Mesendoderm (in vitro differentiated cells): ENCODE data around the gene GPRC5D. TPM values are rescaled to one million over a fixed set of nuclear protein-coding genes. Genes with fewer than 3 reads are reported as not detected.

Experiments
- DNase-seq: peaks from one replicate; pipeline ENCODE4 v3.0.0; 2013
- H2AK5ac ChIP-seq: 2 replicates; pipeline ENCODE4 v1.6.1; 2013; ENCODE audit warnings: low read length, inconsistent platforms
- H2BK120ac ChIP-seq: 2 replicates; pipeline ENCODE4 v1.6.1; 2013; ENCODE audit warnings: low read depth, mild to moderate bottlenecking, low read length, moderate library complexity, mixed read lengths
- H2BK15ac ChIP-seq: replicated peaks from 2 replicates; pipeline ENCODE4 v1.6.1; 2013; ENCODE audit warnings: low read depth, mild to moderate bottlenecking, moderate library complexity
- H2BK5ac ChIP-seq: 2 replicates; pipeline ENCODE4 v1.6.1; 2013; ENCODE audit warnings: low read length, inconsistent platforms
- H3K18ac ChIP-seq: 2 replicates; pipeline ENCODE4 v1.6.1; 2013; ENCODE audit warnings: mild to moderate bottlenecking, low read length, mixed read lengths
- H3K23ac ChIP-seq: one replicate; pipeline ENCODE4 v1.6.1; 2013; ENCODE audit warnings: low read length
- H3K27ac ChIP-seq: 2 replicates; pipeline ENCODE4 v1.5.1; 2013; ENCODE audit warnings: low read depth, mild to moderate bottlenecking, inconsistent platforms, low read length, moderate library complexity
- H3K27me3 ChIP-seq: 2 replicates; pipeline ENCODE4 v1.6.1; 2013; ENCODE audit warnings: low read length, control low read depth, mild to moderate bottlenecking, inconsistent platforms; ENCODE audit not compliant: insufficient read depth, poor library complexity
- H3K36me3 ChIP-seq: 2 replicates; pipeline ENCODE4 v1.6.1; 2013; ENCODE audit warnings: low read length, inconsistent platforms; ENCODE audit not compliant: control insufficient read depth, insufficient read depth
- H3K4ac ChIP-seq: one replicate; pipeline ENCODE4 v1.6.1; 2013; ENCODE audit warnings: low read depth, mild to moderate bottlenecking, low read length, moderate library complexity
- H3K4me1 ChIP-seq: 2 replicates; pipeline ENCODE4 v1.6.1; 2013; ENCODE audit warnings: low read depth, low read length, inconsistent platforms; ENCODE audit not compliant: control insufficient read depth
- H3K4me2 ChIP-seq: 2 replicates; pipeline ENCODE4 v1.6.1; 2013; ENCODE audit warnings: low read length
- H3K4me3 ChIP-seq: 2 replicates; pipeline ENCODE4 v1.5.1; 2013; ENCODE audit warnings: mild to moderate bottlenecking, low read length
- H3K56ac ChIP-seq: one replicate; pipeline ENCODE4 v1.6.1; 2013; ENCODE audit warnings: low read length
- H3K79me1 ChIP-seq: 2 replicates; pipeline ENCODE4 v1.6.1; 2013; ENCODE audit warnings: low read length, inconsistent platforms
- H3K79me2 ChIP-seq: 2 replicates; pipeline ENCODE4 v1.6.1; 2013; ENCODE audit warnings: mild to moderate bottlenecking, low read length; ENCODE audit not compliant: control insufficient read depth, insufficient read depth
- H3K9ac ChIP-seq: 2 replicates; pipeline ENCODE4 v1.6.1; 2013; ENCODE audit warnings: low read length, inconsistent platforms
- H4K5ac ChIP-seq: one replicate; pipeline ENCODE4 v1.6.1; 2013; ENCODE audit warnings: low read length
- H4K8ac ChIP-seq: one replicate; pipeline ENCODE4 v1.6.1; 2013; ENCODE audit warnings: low read depth, mild to moderate bottlenecking, control low read depth, low read length, moderate library complexity
- WGBS: extraction: QIAGEN DNeasy Blood & Tissue Kit; methylation state at CpG from one replicate; pipeline ENCODE4 v1.1.7; 2013; ENCODE audit warnings: low lambda C conversion rate, missing lambda C conversion rate; ENCODE audit not compliant: insufficient coverage; ENCODE audit errors: extremely low coverage; 5-methylcytosine and 5-hydroxymethylcytosine counted together
- small RNA-seq: library from polyadenylated mRNA; stranded (forward); fragments of <200 nt; extraction: miRNeasy Mini kit (QIAGEN cat#:217004); gene quantifications from one replicate; pipeline ENCODE3, GENCODE V24; 2013; ENCODE audit not compliant: insufficient read depth

The GPRC5D gene

DNA sequence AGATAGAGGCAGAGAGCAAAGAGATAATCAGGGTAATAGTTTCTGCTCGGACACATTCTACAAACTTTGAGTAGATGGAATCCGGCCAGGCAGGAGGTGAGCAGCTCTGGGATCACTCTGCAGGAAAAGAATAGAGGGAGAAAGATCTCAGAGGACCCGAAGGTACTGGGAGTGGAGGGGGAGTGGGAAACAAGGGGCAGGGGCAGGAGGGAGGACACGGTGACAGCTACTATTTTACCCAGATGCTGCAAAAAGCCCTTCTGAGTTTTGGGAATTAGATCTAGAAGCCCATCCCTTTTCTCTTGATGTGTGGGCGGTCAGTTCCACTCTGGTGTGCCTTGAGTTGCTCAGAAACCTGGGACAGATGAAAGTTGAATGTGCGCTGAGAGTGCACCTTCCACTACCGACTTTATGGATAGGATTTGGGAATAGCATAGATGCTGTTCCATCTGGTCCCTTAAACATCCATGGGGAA, 60.1 kb downstream of the GPRC5D start:
- Histone ChIP-seq H3K4me3 (no peak overlapping the region), H3K36me3 (no peaks in the 10 kb centered on the region), H3K79me1 (no peaks in the 10 kb centered on the region), H2BK120ac (no peak overlapping the region), H4K5ac (no peak overlapping the region), H3K9ac (no peak overlapping the region), H2BK15ac (no peak overlapping the region), H2BK5ac (no peak overlapping the region), H3K4me1 (peaks cover 2% of the 10 kb centered on the region), H3K56ac (peak overlapping the region; percentile 12), H3K23ac (no peak overlapping the region), H3K4ac (no peak overlapping the region), H2AK5ac (no peak overlapping the region), H3K79me2 (no peaks in the 10 kb centered on the region), H3K18ac (no peak overlapping the region), H3K4me2 (no peak overlapping the region), H3K27me3 (no peaks in the 10 kb centered on the region), H4K8ac (no peak overlapping the region), H3K27ac (no peak overlapping the region)
- no CpG with 5 or more reads among the region's 7 CpGs for WGBS
- no peak for DNase-seq

- Histone ChIP-seq H3K36me3 (no peaks in the 10 kb centered on the region), H3K9ac (peak within 1 kb of the TSS; percentile 60), H3K18ac (peak within 1 kb of the TSS; percentile 64), H3K4me3 (peak within 1 kb of the TSS; percentile 30), H2BK5ac (no peak within 1 kb of the TSS), H2BK15ac (no peak within 1 kb of the TSS), H3K4me1 (peaks cover 2% of the 10 kb centered on the region), H4K5ac (no peak within 1 kb of the TSS), H3K56ac (peak within 1 kb of the TSS; percentile 77), H4K8ac (no peak within 1 kb of the TSS), H3K4ac (peak within 1 kb of the TSS; percentile 10), H3K23ac (no peak within 1 kb of the TSS), H3K79me2 (no peaks in the 10 kb centered on the region), H2AK5ac (no peak within 1 kb of the TSS), H3K27ac (no peak within 1 kb of the TSS), H3K27me3 (no peaks in the 10 kb centered on the region), H2BK120ac (no peak within 1 kb of the TSS), H3K79me1 (no peaks in the 10 kb centered on the region), H3K4me2 (peak within 1 kb of the TSS; percentile 94)
- DNase-seq = peak; percentile 83
- WGBS = no CpG with 5 or more reads among the region's 50 CpGs
These were observed 60.7 kb downstream of the GPRC5D start, which contains the start of gene GPRC5A for GRCh38 chr12:12891080-12891880. Gene GPRC5A (plus strand): TSS chr12:12891562. CDS start chr12:12908250, 16,688 bp downstream.

Small RNA genes within 50 kb of the gene (small RNA-seq; reads per million reads assigned to genes)
- not detected for gene RF00604
